Stimulated activated naive CD4-positive, alpha-beta T cell (primary cell): ENCODE measurements around the gene GFAP.

ENCODE experiments used
- DNase-seq, 6 experiments: peaks; one replicate each; lab custom pipeline; 2025; lab: John Stamatoyannopoulos, UW

Gene GFAP

GRCh38 chr17:44863061-44863918, 52.0 kb downstream of the GFAP start:
- DNase-seq = no peak

- no peak for DNase-seq
Measured at GRCh38 chr17:44862278-44862914, 52.9 kb downstream of the GFAP start.

GRCh38 chr17:44859701-44860100, 55.6 kb downstream of the GFAP start:
- DNase-seq = no peak

- DNase-seq = no peak
Measured at GRCh38 chr17:44854192-44854591, 61.1 kb downstream of the GFAP start.
